BJ (cell line): ENCODE results near the gene OR1J1. TPM values are rescaled to one million over a fixed set of nuclear protein-coding genes. Genes with fewer than 3 reads are reported as not detected.

Source experiments
- CTCF ChIA-PET: fragments of 350-600 bp; formaldehyde crosslinking; extraction: SDS; loops from one replicate; lab custom pipeline; 2021; ENCODE audit warnings: antibody characterized with exemption, inconsistent platforms; lab: Yijun Ruan, JAX
- POLR2A ChIA-PET: fragments of 300-600 bp; sonication (Branson Sonifier 250); formaldehyde crosslinking; extraction: SDS; loops from one replicate; lab custom pipeline; 2021; ENCODE audit warnings: antibody characterized with exemption; lab: Charles Lee
- DNase-seq: peaks from one replicate; pipeline ENCODE4 v3.0.0-alpha.2; 2011; ENCODE audit warnings: low read depth
- H3K27me3 ChIP-seq: 2 replicates; pipeline ENCODE4 v1.6.0; 2011; ENCODE audit warnings: low read length; ENCODE audit not compliant: control insufficient read depth, insufficient read depth
- H3K36me3 ChIP-seq: 2 replicates; pipeline ENCODE4 v1.5.1; 2011; ENCODE audit warnings: low read length; ENCODE audit not compliant: control insufficient read depth, insufficient read depth
- H3K4me3 ChIP-seq: 2 replicates; pipeline ENCODE4 v1.5.1; 2011; ENCODE audit warnings: low read depth, mild to moderate bottlenecking, control low read depth, low read length
- CTCF ChIP-seq: IDR thresholded peaks from 2 replicates; pipeline ENCODE4 v1.5.1; 2011; ENCODE audit warnings: low read depth, mild to moderate bottlenecking, control low read depth, inconsistent platforms, low read length, moderate library complexity; ENCODE audit not compliant: insufficient read depth
- polyA plus RNA-seq: library from polyadenylated mRNA; depleted of rRNA; stranded (reverse); fragments of >200 nt; gene quantifications from 2 replicates; pipeline ENCODE4 v1.2.3, GENCODE V29; 2011; rRNA removed

Gene OR1J1
- polyA plus RNA-seq, 1 experiment, result not detected

- Histone ChIP-seq H3K36me3 (no peaks in the 10 kb centered on the region), H3K27me3 (no peaks in the 10 kb centered on the region), H3K4me3 (no peak overlapping the region)
- no peak for TF ChIP-seq CTCF
- POLR2A ChIA-PET, result no interaction called here
- CTCF ChIA-PET, result interaction anchor here (0.5 to 1.9 kb wide), 3 partner anchors 50 to 500 kb away, joined by 3 to 4 read pairs (median 3); no protein-coding TSS in a partner anchor
- no peak for DNase-seq
These were observed 35.2 kb downstream of the OR1J1 start for GRCh38 chr9:122442568-122442967.

Other genes starting within 250 kb of the OR1J1 start
- gene LHX6, start 249.0 kb downstream of the OR1J1 start, polyA plus RNA-seq, result not detected in 2 replicates
- 14.7 and 29.3 TPM in 2 replicates for gene RBM18, start 213.1 kb downstream of the OR1J1 start, polyA plus RNA-seq
- 35.1 and 51.2 TPM in 2 replicates for gene MRRF, start 213.0 kb downstream of the OR1J1 start, polyA plus RNA-seq
- 72.6 and 102 TPM in 2 replicates for gene PTGS1, start 106.9 kb downstream of the OR1J1 start, polyA plus RNA-seq
- gene OR1J2, start 32.9 kb upstream of the OR1J1 start, polyA plus RNA-seq, result 0.64 TPM in 2 replicates
- gene OR1J4, start 41.2 kb upstream of the OR1J1 start, polyA plus RNA-seq, result 0.69 and 0.71 TPM in 2 replicates
- not detected in 2 replicates for gene OR1N1, start 49.4 kb upstream of the OR1J1 start, polyA plus RNA-seq
- gene OR1N2, start 75.2 kb upstream of the OR1J1 start, polyA plus RNA-seq, result not detected in 2 replicates
- gene OR1L8, start 105.5 kb upstream of the OR1J1 start, polyA plus RNA-seq, result 0.05 and 0.07 TPM in 2 replicates
- 1.0 and 1.1 TPM in 2 replicates for gene OR1Q1, start 136.8 kb upstream of the OR1J1 start, polyA plus RNA-seq
- gene OR1B1, start 179.7 kb upstream of the OR1J1 start, polyA plus RNA-seq, result not detected in 2 replicates
- gene OR1L1, start 183.8 kb upstream of the OR1J1 start, polyA plus RNA-seq, result not detected in 2 replicates
- not detected in 2 replicates for gene OR1L3, start 197.2 kb upstream of the OR1J1 start, polyA plus RNA-seq
- gene OR1L4, start 246.1 kb upstream of the OR1J1 start, polyA plus RNA-seq, result not detected in 2 replicates